ENCODE data around the gene FBXL17.

- TF ChIP-seq CTCF (IDR thresholded peaks at IDR 0.05) (no peak), EZH2 (IDR thresholded peaks at IDR 0.05; ENCODE audit: borderline replicate concordance, insufficient read depth, low read depth, low read length, poor library complexity, severe bottlenecking) (no peak)
These were observed 390.8 kb downstream of the FBXL17 start for GRCh38 chr5:107990881-107991810.
